ENCODE measurements around the gene RREB1. TPM values are rescaled to one million over a fixed set of nuclear protein-coding genes. Genes with fewer than 3 reads are reported as not detected.
A peak's percentile ranks its signal among the peaks of the same experiment; 100 is the strongest.
"Not testable (repeated sequence)": the region's sequence is repeated elsewhere in the genome, so short reads cannot be mapped to it uniquely, and the experiment has no call there.

The RREB1 gene
- total and polyA plus RNA-seq, 3 donors from 2014 or later, result 30.0 to 79.2 (median 75.0) TPM

DNA sequence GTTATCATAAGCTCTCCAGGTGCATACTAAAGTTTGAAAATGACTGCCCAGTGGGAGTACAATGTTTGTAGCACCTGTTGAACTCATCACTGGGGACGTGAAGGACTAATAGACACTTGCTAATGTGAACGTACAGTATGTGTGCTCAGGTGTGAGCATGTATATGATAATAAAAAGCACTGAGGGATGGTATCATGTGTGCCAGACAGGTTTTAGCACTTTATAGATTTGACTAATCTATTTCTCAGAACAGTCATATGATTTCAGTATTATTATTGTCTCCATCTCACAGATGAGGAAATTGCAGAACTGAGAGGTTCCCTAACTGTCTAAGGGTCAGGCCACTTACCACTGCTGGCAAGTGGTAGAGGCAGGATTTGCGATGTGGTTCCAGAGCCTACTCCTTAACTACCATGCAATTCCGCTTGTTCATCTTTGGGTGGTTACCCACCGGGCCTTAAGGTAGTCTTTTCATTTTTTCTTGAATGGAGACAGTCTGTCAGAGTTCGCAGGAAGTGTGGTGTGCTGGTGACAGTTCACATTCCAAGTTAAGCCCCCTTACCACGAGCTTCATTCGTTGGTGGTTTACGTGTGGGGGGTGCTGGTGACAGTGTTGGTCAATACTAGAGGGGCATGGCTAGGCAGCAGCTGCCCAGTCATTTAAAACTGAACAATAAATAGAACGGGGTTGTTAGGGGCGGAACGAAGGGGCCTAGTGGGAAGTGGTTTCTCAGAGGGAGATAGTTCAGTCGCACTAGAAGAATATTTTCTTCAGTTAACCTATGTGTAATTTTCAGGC, 46.8 kb downstream of the RREB1 start:
- no peak for TF ChIP-seq POLR2A (IDR thresholded peaks at IDR 0.05)
- TF ChIP-seq CTCF (IDR thresholded peaks at IDR 0.05), result no peak
- Histone ChIP-seq H3K9me3 (no peaks in the 10 kb centered on the region), H3K27me3 (no peaks in the 10 kb centered on the region), H3K36me3 (ENCODE audit: low read depth, missing control alignments) (no peaks in the 10 kb centered on the region), H3K4me1 (peaks cover 38% of the 10 kb centered on the region), H3K27ac (peak overlapping the region; percentile 3 to 9), H3K4me3 (no peak overlapping the region)
- DNase-seq, result no peak
- WGBS, 2 donors, result 85 to 87% methylated on average over 13 of the region's 13 CpGs
- intact Hi-C loops (cut with DNase I; ENCODE audit: low total_unique reads), result no loop called here

DNA sequence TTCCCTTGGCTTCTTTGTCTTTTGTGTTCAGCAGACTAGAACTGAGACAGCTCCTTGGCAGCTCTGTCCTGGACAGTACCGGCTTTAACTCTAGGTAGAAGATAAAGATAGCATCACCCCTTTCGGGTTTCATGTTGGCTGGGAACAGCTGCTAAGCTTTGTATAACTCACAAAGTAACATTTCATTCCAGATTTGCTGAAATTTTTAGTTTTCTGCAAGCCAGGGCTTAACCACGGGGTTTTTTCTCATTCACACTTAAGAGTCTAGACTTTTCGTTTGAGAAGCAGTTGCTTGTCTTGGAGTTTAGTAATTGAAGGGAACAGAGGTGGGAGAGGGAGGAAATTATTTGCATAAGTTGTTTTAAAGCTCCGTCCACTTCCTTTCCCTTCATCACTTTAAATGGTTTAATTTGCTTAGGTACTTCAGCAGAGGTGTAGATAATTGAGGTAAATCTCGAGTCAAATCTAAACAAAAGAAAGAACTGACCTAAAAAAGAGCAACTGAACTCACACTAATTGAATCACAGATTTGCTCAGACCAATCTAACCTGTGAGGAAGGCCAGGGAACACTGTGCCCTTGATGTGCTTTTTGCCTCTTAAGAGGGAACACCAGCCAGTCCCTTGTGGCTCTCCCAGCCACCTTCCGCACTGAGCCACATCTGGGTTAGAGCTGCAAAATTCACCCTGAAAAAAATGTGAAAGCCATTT, 48.3 kb downstream of the RREB1 start:
- Histone ChIP-seq H3K27ac (peak overlapping the region; percentile 2 to 9), H3K4me3 (no peak overlapping the region), H3K4me1 (peaks cover 30% of the 10 kb centered on the region), H3K27me3 (no peaks in the 10 kb centered on the region), H3K9me3 (no peaks in the 10 kb centered on the region), H3K36me3 (ENCODE audit: low read depth, missing control alignments) (no peaks in the 10 kb centered on the region)
- 38 to 45% methylated on average over 7 of the region's 7 CpGs for WGBS, 2 donors
- DNase-seq, result no peak
- TF ChIP-seq POLR2A (IDR thresholded peaks at IDR 0.05) (no peak), CTCF (IDR thresholded peaks at IDR 0.05) (no peak)
- intact Hi-C loops (cut with DNase I; ENCODE audit: low total_unique reads), result no loop called here

DNA sequence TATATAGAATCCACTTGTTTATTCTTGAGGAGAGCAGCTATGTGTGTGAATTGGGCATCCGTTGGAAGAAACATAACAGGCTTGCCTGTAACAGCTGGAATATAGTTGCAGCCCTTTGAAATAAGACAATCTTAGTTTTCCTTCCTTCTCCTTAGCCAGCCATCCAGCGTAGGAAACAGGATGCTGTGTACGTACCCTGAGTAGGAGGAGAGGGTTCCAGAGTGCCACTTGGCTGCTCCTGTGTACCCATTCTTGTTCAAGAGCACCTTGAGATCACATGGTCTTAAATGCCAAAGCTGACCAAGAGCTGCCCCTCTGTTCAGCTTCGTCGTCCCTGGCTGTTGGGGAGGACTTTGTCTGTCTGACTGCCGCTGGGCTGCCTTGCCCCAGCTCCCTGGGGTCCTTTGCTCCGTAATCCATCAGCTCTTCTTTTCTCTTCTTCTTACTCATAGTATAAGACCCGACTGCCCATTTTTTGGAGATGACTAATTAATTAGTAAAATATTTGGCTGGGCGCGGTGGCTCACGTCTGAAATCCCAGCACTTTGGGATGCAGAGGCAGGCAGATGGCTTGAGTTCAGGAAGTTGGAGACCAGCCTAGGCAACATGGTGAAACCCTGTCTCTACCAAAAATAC, 49.0 kb downstream of the RREB1 start:
- intact Hi-C loops (cut with DNase I; ENCODE audit: low total_unique reads), result no loop called here
- Histone ChIP-seq H3K4me1 (peaks cover 23% of the 10 kb centered on the region), H3K27ac (peak overlapping the region; percentile 2 to 9), H3K4me3 (no peak overlapping the region), H3K27me3 (no peaks in the 10 kb centered on the region), H3K9me3 (no peaks in the 10 kb centered on the region), H3K36me3 (ENCODE audit: low read depth, missing control alignments) (no peaks in the 10 kb centered on the region)
- 74 to 75% methylated on average over 11 of the region's 11 CpGs for WGBS, 2 donors
- TF ChIP-seq CTCF (IDR thresholded peaks at IDR 0.05) (no peak), POLR2A (IDR thresholded peaks at IDR 0.05) (no peak)
- DNase-seq, result no peak

DNA sequence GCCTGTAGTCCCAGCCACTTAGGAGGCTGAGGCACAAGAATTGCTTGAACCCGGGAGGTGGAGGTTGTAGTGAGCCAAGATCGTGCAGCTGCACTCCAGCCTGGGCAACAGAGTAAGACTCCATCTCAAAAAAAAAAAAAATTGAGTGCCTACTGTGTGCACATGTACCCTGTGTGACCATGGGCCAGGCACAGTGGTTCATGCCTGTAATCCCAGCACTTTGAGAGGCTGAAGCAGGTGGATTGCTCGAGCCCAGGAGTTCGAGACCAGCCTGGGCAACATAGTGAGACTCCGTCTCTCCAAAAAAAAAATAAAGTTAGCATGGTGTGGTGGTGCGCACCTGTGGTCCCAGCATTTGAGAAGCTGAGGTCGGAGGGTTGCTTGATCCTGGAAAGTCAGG, 49.5 kb downstream of the RREB1 start:
- H3K9me3 ChIP-seq; DNase-seq; H3K4me3 ChIP-seq; H3K36me3 ChIP-seq (ENCODE audit: low read depth, missing control alignments); H3K27ac ChIP-seq; H3K27me3 ChIP-seq; intact Hi-C loops (cut with DNase I; ENCODE audit: low total_unique reads): not testable (repeated sequence)
- H3K4me1 ChIP-seq, result peaks cover 18% of the 10 kb centered on the region
- WGBS, 2 donors, result 90 to 95% methylated on average over 7 of the region's 7 CpGs

All from testis (tissue), 3 donors.